PC-9 (cell line): Measurements from ENCODE around the gene COLEC11.
"Not testable (repeated sequence)": the region's sequence is repeated elsewhere in the genome, so short reads cannot be mapped to it uniquely, and the experiment has no call there.

Source experiments
- CTCF ChIP-seq: fragments of 200-600 bp; sonication (generic); conservative IDR thresholded peaks from 2 replicates; pipeline ENCODE4 v1.6.1; 2017; ENCODE audit warnings: mixed run types, antibody characterized with exemption, mild to moderate bottlenecking, moderate library complexity
- EZH2 ChIP-seq: fragments of 200-600 bp; sonication (generic); IDR thresholded peaks from 2 replicates; pipeline ENCODE4 v1.8.0; 2017; ENCODE audit warnings: antibody characterized with exemption, low read depth

- TF ChIP-seq CTCF, EZH2: not testable (repeated sequence)
These were observed 65.7 kb downstream of the COLEC11 start for GRCh38 chr2:3660640-3661039.
